ENCODE measurements around the gene MAD1L1.
"Not testable (repeated sequence)": the region's sequence is repeated elsewhere in the genome, so short reads cannot be mapped to it uniquely, and the experiment has no call there.

The MAD1L1 gene

GRCh38 chr7:1824882-1825646 is 407.7 kb downstream of the MAD1L1 start:
- not testable (repeated sequence) for H3K9me3 ChIP-seq (ENCODE audit: insufficient read depth, low read length); H3F3A ChIP-seq (ENCODE audit: insufficient read depth); H3K9ac ChIP-seq (ENCODE audit: low read length); H3K27ac ChIP-seq (ENCODE audit: low read depth, low read length); H3K36me3 ChIP-seq (ENCODE audit: low read length); H2AFZ ChIP-seq (ENCODE audit: low read depth, low read length, severe bottlenecking); H3K27me3 ChIP-seq (ENCODE audit: low read length); H3K4me2 ChIP-seq (ENCODE audit: low read depth, low read length, poor library complexity, severe bottlenecking); H4K20me1 ChIP-seq (ENCODE audit: low read depth, low read length); H3K4me3 ChIP-seq (ENCODE audit: insufficient read depth, low read length, poor library complexity, severe bottlenecking); H3K79me2 ChIP-seq (ENCODE audit: insufficient read depth, low read length); H3K9me2 ChIP-seq (replicated peaks; ENCODE audit: insufficient read depth, low read length)

DNA sequence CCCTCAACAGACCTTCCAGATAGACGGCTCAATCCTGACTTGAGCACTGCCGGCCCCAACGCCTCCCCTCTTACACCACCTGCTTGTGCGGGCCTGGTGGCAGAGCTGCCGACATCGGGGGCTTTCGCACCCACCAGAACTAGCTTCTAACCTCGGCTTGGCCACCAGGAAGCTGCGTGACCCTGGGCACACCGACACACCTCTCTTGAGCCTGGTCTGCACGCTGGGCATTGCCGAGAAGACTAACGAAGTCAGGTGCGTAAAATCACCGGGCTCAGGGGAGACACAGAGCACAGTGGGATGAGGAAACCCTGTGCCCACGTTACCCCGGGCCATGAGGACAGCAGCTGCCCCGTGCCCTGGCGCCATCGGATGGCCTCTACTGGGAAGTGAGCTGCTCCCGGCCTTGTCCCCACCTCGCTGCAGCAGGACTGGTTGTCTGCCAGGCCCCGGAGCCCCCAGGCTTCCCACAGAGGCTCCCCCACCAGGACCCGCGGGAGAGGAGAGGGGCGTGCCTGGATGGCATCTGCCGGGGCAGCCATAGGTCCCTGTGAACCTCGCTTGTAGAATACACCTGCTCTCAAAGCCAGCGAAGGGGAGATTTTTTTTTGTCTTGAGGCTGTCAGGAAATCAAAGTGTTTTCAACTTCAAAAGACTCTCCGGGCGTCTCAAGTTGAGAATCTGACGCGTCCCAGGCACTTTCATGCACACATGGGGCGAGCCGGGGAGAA is 408.4 kb downstream of the MAD1L1 start:
- H3K9ac ChIP-seq (ENCODE audit: low read length); H3K9me3 ChIP-seq (ENCODE audit: insufficient read depth, low read length); H3K9me2 ChIP-seq (replicated peaks; ENCODE audit: insufficient read depth, low read length); H2AFZ ChIP-seq (ENCODE audit: low read depth, low read length, severe bottlenecking); H3K4me3 ChIP-seq (ENCODE audit: insufficient read depth, low read length, poor library complexity, severe bottlenecking); H3F3A ChIP-seq (ENCODE audit: insufficient read depth); H3K27ac ChIP-seq (ENCODE audit: low read depth, low read length); H3K4me2 ChIP-seq (ENCODE audit: low read depth, low read length, poor library complexity, severe bottlenecking); H3K36me3 ChIP-seq (ENCODE audit: low read length); H3K79me2 ChIP-seq (ENCODE audit: insufficient read depth, low read length); H3K27me3 ChIP-seq (ENCODE audit: low read length); H4K20me1 ChIP-seq (ENCODE audit: low read depth, low read length): not testable (repeated sequence)

- Histone ChIP-seq H3K9me2 (replicated peaks; ENCODE audit: insufficient read depth, low read length) (no peaks in the 10 kb centered on the region), H3K9ac (ENCODE audit: low read length) (no peak overlapping the region), H3K36me3 (ENCODE audit: low read length) (no peaks in the 10 kb centered on the region), H3K4me2 (ENCODE audit: low read depth, low read length, poor library complexity, severe bottlenecking) (no peak overlapping the region), H3K27ac (ENCODE audit: low read depth, low read length) (no peak overlapping the region), H3K9me3 (ENCODE audit: insufficient read depth, low read length) (no peaks in the 10 kb centered on the region), H4K20me1 (ENCODE audit: low read depth, low read length) (no peaks in the 10 kb centered on the region), H3K79me2 (ENCODE audit: insufficient read depth, low read length) (no peaks in the 10 kb centered on the region), H2AFZ (ENCODE audit: low read depth, low read length, severe bottlenecking) (no peak overlapping the region), H3K4me3 (ENCODE audit: insufficient read depth, low read length, poor library complexity, severe bottlenecking) (no peak overlapping the region), H3K27me3 (ENCODE audit: low read length) (no peaks in the 10 kb centered on the region), H3F3A (ENCODE audit: insufficient read depth) (no peaks in the 10 kb centered on the region)
- no peak for TF ChIP-seq CTCF (IDR thresholded peaks at IDR 0.05; ENCODE audit: insufficient read depth, low read length, poor library complexity, severe bottlenecking)
- no peak for TF ChIP-seq EZH2phosphoT487 (conservative IDR thresholded peaks at IDR 0.05; ENCODE audit: low read length)
Observed at GRCh38 chr7:1823376-1824150, 409.2 kb downstream of the MAD1L1 start.

GRCh38 chr7:1819259-1819841 is 413.4 kb downstream of the MAD1L1 start:
- no peaks in the 10 kb centered on the region for H3K79me2 ChIP-seq (ENCODE audit: insufficient read depth, low read length)
- H3K9me2 ChIP-seq (replicated peaks; ENCODE audit: insufficient read depth, low read length): no peaks in the 10 kb centered on the region
- H3F3A ChIP-seq (ENCODE audit: insufficient read depth): no peaks in the 10 kb centered on the region
- no peak overlapping the region for H3K4me3 ChIP-seq (ENCODE audit: insufficient read depth, low read length, poor library complexity, severe bottlenecking)
- no peak overlapping the region for H3K4me2 ChIP-seq (ENCODE audit: low read depth, low read length, poor library complexity, severe bottlenecking)
- H3K36me3 ChIP-seq (ENCODE audit: low read length): no peaks in the 10 kb centered on the region
- TF ChIP-seq EZH2phosphoT487 (conservative IDR thresholded peaks at IDR 0.05; ENCODE audit: low read length): no peak
- TF ChIP-seq CTCF (IDR thresholded peaks at IDR 0.05; ENCODE audit: insufficient read depth, low read length, poor library complexity, severe bottlenecking): no peak
- H4K20me1 ChIP-seq (ENCODE audit: low read depth, low read length): no peaks in the 10 kb centered on the region
- H3K9me3 ChIP-seq (ENCODE audit: insufficient read depth, low read length): no peaks in the 10 kb centered on the region
- no peak overlapping the region for H3K27ac ChIP-seq (ENCODE audit: low read depth, low read length)
- H3K27me3 ChIP-seq (ENCODE audit: low read length): no peaks in the 10 kb centered on the region
- H2AFZ ChIP-seq (ENCODE audit: low read depth, low read length, severe bottlenecking): no peak overlapping the region
- no peak overlapping the region for H3K9ac ChIP-seq (ENCODE audit: low read length)
